ENCODE results near the gene NEDD8.

DNA sequence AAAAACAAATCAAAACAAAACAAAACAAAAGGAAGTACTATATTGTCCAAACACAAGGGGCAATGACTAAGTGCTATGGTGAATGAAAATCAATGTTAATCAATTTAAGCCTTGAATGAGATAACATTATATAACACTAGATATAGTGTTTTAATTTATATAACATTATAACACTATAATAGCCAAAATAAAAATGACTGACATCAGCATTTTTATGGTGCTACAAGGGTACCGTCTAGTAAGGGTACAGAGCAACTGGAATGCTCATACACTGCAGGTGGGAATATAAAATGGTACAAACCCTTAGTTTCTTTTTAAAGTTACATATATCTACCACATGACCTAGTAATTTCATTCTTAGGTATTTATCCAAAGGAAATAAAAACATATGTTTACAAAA is 5.7 kb downstream of the NEDD8 start:
- no peak for TF ChIP-seq POLR2A (IDR thresholded peaks at IDR 0.05)
- TF ChIP-seq, protein P1, sequence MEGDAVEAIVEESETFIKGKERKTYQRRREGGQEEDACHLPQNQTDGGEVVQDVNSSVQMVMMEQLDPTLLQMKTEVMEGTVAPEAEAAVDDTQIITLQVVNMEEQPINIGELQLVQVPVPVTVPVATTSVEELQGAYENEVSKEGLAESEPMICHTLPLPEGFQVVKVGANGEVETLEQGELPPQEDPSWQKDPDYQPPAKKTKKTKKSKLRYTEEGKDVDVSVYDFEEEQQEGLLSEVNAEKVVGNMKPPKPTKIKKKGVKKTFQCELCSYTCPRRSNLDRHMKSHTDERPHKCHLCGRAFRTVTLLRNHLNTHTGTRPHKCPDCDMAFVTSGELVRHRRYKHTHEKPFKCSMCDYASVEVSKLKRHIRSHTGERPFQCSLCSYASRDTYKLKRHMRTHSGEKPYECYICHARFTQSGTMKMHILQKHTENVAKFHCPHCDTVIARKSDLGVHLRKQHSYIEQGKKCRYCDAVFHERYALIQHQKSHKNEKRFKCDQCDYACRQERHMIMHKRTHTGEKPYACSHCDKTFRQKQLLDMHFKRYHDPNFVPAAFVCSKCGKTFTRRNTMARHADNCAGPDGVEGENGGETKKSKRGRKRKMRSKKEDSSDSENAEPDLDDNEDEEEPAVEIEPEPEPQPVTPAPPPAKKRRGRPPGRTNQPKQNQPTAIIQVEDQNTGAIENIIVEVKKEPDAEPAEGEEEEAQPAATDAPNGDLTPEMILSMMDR (IDR thresholded peaks at IDR 0.05), result no peak
